KMS-11 (cell line): ENCODE results near the gene HRAS.

Experiments used
- H2AFZ ChIP-seq: fragments of 200-600 bp; sonication (generic); 2 replicates; pipeline ENCODE4 v1.6.1; 2016; ENCODE audit warnings: antibody characterized with exemption, mixed run types, low read depth
- H3K27ac ChIP-seq: fragments of 200-600 bp; sonication (generic); 2 replicates; pipeline ENCODE4 v1.6.1; 2016; ENCODE audit warnings: mild to moderate bottlenecking, mixed run types
- H3K27me3 ChIP-seq: fragments of 200-600 bp; sonication (generic); 2 replicates; pipeline ENCODE4 v1.6.1; 2017; ENCODE audit warnings: mild to moderate bottlenecking, low read depth, mixed run types, moderate library complexity; ENCODE audit not compliant: insufficient read depth
- H3K36me3 ChIP-seq: fragments of 200-600 bp; sonication (generic); 2 replicates; pipeline ENCODE4 v1.6.1; 2017; ENCODE audit warnings: mild to moderate bottlenecking, mixed run types; ENCODE audit not compliant: insufficient read depth
- H3K4me1 ChIP-seq: fragments of 200-600 bp; sonication (generic); 2 replicates; pipeline ENCODE4 v1.6.1; 2016; ENCODE audit warnings: mild to moderate bottlenecking, low read depth, mixed run types; ENCODE audit not compliant: poor library complexity, severe bottlenecking
- H3K4me2 ChIP-seq: fragments of 200-600 bp; sonication (generic); 2 replicates; pipeline ENCODE4 v1.7.0; 2016; ENCODE audit warnings: mild to moderate bottlenecking, mixed run types
- H3K4me3 ChIP-seq: fragments of 200-600 bp; sonication (generic); IDR thresholded peaks from 2 replicates; pipeline ENCODE4 v1.6.1; 2017; ENCODE audit warnings: low read depth, low read length, mixed read lengths; ENCODE audit not compliant: insufficient read depth
- H3K79me2 ChIP-seq: fragments of 200-600 bp; sonication (generic); 2 replicates; pipeline ENCODE4 v1.6.1; 2016; ENCODE audit warnings: low read depth, mixed run types; ENCODE audit not compliant: insufficient read depth
- H3K9ac ChIP-seq: fragments of 200-600 bp; sonication (generic); 2 replicates; pipeline ENCODE4 v1.6.1; 2016; ENCODE audit warnings: mild to moderate bottlenecking, mixed run types
- H4K20me1 ChIP-seq: fragments of 200-600 bp; sonication (generic); 2 replicates; pipeline ENCODE4 v1.6.1; 2016; ENCODE audit warnings: mild to moderate bottlenecking, mixed run types; ENCODE audit not compliant: insufficient read depth
- TF ChIP-seq, protein P1 (sequence below): fragments of 200-600 bp; sonication (generic); conservative IDR thresholded peaks from 2 replicates; pipeline ENCODE4 v1.6.1; 2017; ENCODE audit warnings: low read depth, mild to moderate bottlenecking, antibody characterized with exemption, low read length, moderate library complexity, mixed read lengths

HRAS gene

DNA sequence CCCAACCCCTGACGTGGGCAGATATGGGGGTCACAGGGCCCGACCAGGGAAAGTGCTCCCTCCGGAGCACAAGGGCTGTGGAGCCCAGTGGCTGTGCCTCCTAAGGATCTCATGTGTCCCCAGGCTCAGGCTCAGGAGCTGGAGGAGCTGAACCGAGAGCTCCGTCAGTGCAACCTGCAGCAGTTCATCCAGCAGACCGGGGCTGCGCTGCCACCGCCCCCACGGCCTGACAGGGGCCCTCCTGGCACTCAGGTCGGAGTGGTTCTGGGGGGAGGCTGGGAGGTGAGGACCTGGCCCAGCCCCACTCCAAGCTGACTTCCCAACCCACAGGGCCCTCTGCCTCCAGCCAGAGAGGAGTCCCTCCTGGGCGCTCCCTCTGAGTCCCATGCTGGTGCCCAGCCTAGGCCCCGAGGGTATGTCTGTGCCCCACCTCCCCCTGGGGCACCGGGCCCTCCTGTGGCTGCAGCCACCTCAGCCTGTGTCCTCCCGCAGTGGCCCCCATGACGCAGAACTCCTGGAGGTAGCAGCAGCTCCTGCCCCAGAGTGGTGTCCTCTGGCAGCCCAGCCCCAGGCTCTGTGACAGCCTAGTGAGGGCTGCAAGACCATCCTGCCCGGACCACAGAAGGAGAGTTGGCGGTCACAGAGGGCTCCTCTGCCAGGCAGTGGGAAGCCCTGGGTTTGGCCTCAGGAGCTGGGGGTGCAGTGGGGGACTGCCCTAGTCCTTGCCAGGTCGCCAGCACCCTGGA is 27.9 kb upstream of the HRAS start:
- no peaks in the 10 kb centered on the region for H3K79me2 ChIP-seq
- no peaks in the 10 kb centered on the region for H4K20me1 ChIP-seq
- H3K9ac ChIP-seq, result no peak overlapping the region
- no peaks in the 10 kb centered on the region for H3K27me3 ChIP-seq
- peaks cover 13% of the 10 kb centered on the region for H3K4me1 ChIP-seq
- H3K4me3 ChIP-seq, result no peak overlapping the region
- no peak overlapping the region for H2AFZ ChIP-seq
- H3K4me2 ChIP-seq, result no peak overlapping the region
- no peak overlapping the region for H3K27ac ChIP-seq
- H3K36me3 ChIP-seq, result no peaks in the 10 kb centered on the region
- TF ChIP-seq, protein P1, sequence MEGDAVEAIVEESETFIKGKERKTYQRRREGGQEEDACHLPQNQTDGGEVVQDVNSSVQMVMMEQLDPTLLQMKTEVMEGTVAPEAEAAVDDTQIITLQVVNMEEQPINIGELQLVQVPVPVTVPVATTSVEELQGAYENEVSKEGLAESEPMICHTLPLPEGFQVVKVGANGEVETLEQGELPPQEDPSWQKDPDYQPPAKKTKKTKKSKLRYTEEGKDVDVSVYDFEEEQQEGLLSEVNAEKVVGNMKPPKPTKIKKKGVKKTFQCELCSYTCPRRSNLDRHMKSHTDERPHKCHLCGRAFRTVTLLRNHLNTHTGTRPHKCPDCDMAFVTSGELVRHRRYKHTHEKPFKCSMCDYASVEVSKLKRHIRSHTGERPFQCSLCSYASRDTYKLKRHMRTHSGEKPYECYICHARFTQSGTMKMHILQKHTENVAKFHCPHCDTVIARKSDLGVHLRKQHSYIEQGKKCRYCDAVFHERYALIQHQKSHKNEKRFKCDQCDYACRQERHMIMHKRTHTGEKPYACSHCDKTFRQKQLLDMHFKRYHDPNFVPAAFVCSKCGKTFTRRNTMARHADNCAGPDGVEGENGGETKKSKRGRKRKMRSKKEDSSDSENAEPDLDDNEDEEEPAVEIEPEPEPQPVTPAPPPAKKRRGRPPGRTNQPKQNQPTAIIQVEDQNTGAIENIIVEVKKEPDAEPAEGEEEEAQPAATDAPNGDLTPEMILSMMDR, result no peak

DNA sequence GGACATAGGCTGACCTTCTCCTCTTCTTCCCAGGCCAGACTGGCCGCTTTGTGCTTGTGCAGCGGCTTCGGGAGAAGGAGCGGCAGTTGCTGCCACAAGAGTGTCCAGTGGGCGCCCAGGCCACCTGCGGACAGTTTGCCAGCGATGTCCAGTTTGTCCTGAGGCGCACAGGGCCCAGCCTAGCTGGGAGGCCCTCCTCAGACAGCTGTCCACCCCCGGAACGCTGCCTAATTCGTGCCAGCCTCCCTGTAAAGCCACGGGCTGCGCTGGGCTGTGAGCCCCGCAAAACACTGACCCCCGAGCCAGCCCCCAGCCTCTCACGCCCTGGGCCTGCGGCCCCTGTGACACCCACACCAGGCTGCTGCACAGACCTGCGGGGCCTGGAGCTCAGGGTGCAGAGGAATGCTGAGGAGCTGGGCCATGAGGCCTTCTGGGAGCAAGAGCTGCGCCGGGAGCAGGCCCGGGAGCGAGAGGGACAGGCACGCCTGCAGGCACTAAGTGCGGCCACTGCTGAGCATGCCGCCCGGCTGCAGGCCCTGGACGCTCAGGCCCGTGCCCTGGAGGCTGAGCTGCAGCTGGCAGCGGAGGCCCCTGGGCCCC is 26.8 kb upstream of the HRAS start:
- H2AFZ ChIP-seq, result no peak overlapping the region
- no peak overlapping the region for H3K4me3 ChIP-seq
- no peaks in the 10 kb centered on the region for H3K79me2 ChIP-seq
- TF ChIP-seq, protein P1, result no peak
- no peaks in the 10 kb centered on the region for H4K20me1 ChIP-seq
- H3K36me3 ChIP-seq, result no peaks in the 10 kb centered on the region
- H3K4me2 ChIP-seq, result peak overlapping the region; percentile 63
- H3K27ac ChIP-seq, result no peak overlapping the region
- peaks cover 13% of the 10 kb centered on the region for H3K4me1 ChIP-seq
- no peaks in the 10 kb centered on the region; the same call in 1 of the 2 replicates for H3K27me3 ChIP-seq
- H3K9ac ChIP-seq, result no peak overlapping the region

DNA sequence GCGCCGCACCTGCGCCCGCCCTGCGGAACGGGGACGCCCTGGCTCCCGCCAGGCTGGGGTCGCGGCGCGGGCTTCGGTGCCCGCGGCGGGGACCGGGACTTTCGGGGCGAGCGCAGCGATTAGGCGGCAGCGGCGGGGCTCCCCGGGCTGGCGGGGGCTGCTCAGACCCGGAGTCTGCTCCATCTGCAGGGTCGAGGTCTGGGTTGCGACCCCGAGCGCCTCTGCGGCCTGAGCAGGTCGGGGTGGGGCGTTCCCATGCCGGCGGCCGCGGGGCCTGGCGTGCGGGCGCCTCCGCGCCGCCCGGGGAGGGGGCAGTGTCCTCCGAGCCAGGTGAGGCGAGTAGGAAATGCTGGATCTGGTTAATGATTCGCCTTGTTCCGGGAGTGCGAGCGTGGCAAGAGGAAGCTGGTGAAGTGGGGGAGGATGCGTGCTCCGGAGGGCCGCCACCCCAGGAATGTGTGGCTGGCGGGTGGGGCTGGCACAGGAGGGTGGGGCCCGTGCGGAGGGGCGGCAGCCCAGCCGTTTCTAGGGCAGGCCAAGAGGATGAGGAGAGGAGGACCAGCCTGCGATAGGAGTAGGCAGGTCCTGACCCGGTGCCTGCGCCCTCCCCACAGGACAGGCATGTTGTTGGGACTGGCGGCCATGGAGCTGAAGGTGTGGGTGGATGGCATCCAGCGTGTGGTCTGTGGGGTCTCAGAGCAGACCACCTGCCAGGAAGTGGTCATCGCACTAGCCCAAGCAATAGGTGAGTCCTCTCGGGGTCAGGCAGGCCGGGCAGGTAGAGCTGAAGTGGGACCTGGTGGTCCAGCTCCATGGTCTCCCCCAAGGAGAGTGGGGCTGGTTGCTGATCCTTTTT is 26.0 kb upstream of the HRAS start:
- H3K79me2 ChIP-seq, result no peaks in the 10 kb centered on the region
- H3K36me3 ChIP-seq, result no peaks in the 10 kb centered on the region
- H3K4me2 ChIP-seq, result peak overlapping the region; percentile 63
- no peaks in the 10 kb centered on the region for H4K20me1 ChIP-seq
- H3K9ac ChIP-seq, result peak overlapping the region; percentile 30; the same call in 1 of the 2 replicates
- no peak overlapping the region for H3K4me3 ChIP-seq
- no peaks in the 10 kb centered on the region; the same call in 1 of the 2 replicates for H3K27me3 ChIP-seq
- peak overlapping the region; percentile 81 for H2AFZ ChIP-seq
- TF ChIP-seq, protein P1, result no peak
- peaks cover 13% of the 10 kb centered on the region for H3K4me1 ChIP-seq
- no peak overlapping the region for H3K27ac ChIP-seq

DNA sequence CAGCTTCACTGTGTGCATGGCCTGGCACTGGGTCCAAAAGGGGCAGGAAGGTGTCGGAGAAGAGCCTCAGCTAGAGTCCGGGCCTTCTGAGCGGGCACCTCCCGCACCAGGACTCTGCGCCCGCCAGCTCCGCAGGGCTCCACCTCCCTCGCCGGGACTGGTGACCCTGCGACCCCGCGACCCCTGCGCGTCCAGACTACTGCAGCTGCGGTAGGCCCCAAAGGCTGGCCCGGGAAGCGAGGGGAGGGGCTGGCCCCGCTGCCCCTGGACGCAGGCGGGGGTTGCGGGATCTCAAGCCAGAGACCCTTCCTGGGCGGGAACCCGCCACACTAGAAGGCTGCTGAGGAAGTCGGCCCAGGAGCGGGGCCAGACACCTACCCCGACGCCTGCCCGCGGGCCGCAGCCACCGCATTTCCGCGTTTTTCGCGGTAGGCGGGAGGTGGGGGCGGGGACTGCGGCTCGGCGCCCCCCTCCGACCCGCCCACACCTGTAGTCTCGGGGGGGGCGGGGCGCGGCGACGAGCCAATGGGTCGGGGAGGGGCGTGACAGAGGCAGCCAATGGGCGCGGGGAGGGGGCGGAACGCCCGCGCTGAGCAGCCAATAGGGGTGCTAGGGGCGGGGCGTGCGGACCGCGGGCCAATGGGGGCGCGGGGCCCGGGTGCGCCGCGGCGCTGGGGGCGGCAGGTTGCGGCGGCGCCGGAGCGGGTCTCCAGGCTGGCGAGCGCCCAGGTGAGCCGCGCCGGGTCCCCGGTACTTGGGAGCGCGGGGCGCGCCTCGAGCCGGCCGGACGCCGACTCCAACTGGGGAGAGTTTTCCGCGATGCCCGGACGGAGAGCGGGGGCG is 25.1 kb upstream of the HRAS start, which contains the start of the genes LMNTD2 and RASSF7:
TSS of gene LMNTD2 (minus strand) at position 434 of the 843 bp plus-strand sequence. CDS start at position 412, 22 bp downstream.
TSS of gene RASSF7 (plus strand) at position 666 of the 843 bp plus-strand sequence. CDS start 799 bp downstream, outside the sequence.
- H3K4me2 ChIP-seq, result peak within 1 kb of the TSS; percentile 71
- H3K9ac ChIP-seq, result peak within 1 kb of the TSS; percentile 39; the same call in 1 of the 2 replicates
- TF ChIP-seq, protein P1, result no peak
- no peaks in the 10 kb centered on the region for H4K20me1 ChIP-seq
- H3K79me2 ChIP-seq, result no peaks in the 10 kb centered on the region
- no peaks in the 10 kb centered on the region; the same call in 1 of the 2 replicates for H3K27me3 ChIP-seq
- no peak within 1 kb of the TSS for H3K4me3 ChIP-seq
- H2AFZ ChIP-seq, result peak within 1 kb of the TSS; percentile 81
- H3K27ac ChIP-seq, result no peak within 1 kb of the TSS
- H3K36me3 ChIP-seq, result no peaks in the 10 kb centered on the region
- peaks cover 13% of the 10 kb centered on the region for H3K4me1 ChIP-seq
